Neural cell (in vitro differentiated cells): ENCODE measurements around the gene OR5B21. TPM values are rescaled to one million over a fixed set of nuclear protein-coding genes. Genes with fewer than 3 reads are reported as not detected.

ENCODE experiments used
- H2AFZ ChIP-seq: fragments of 200-600, 300-800 bp; sonication (generic), shearing (Covaris generic); 2 replicates; pipeline ENCODE4 v1.6.0; 2014; ENCODE audit warnings: low read depth, mild to moderate bottlenecking, antibody characterized with exemption, low read length, moderate library complexity
- H3F3A ChIP-seq: fragments of 200-600 bp; shearing (Covaris generic); 2 replicates; pipeline ENCODE4 v1.6.1; 2016; ENCODE audit warnings: mild to moderate bottlenecking, moderate library complexity, mixed read lengths, antibody characterized with exemption, low read length; ENCODE audit not compliant: insufficient read depth, poor library complexity, severe bottlenecking
- H3K27ac ChIP-seq: fragments of 200-600, 300-800 bp; sonication (generic), shearing (Covaris generic); 2 replicates; pipeline ENCODE4 v1.5.1; 2014; ENCODE audit warnings: mild to moderate bottlenecking, low read length, moderate library complexity
- H3K27me3 ChIP-seq: fragments of 300-800, 200-600 bp; sonication (generic), shearing (Covaris generic); 2 replicates; pipeline ENCODE4 v1.6.0; 2014; ENCODE audit warnings: mild to moderate bottlenecking, low read depth, low read length, moderate library complexity; ENCODE audit not compliant: insufficient read depth
- H3K36me3 ChIP-seq: fragments of 300-800, 200-600 bp; sonication (generic), shearing (Covaris generic); 2 replicates; pipeline ENCODE4 v1.5.1; 2014; ENCODE audit warnings: mild to moderate bottlenecking, antibody characterized with exemption, low read length, moderate library complexity; ENCODE audit not compliant: insufficient read depth
- H3K4me2 ChIP-seq: fragments of 300-800, 200-600 bp; sonication (generic), shearing (Covaris generic); 2 replicates; pipeline ENCODE4 v1.6.0; 2014; ENCODE audit warnings: mild to moderate bottlenecking, low read length
- H3K4me3 ChIP-seq: fragments of 300-800, 200-600 bp; sonication (generic), shearing (Covaris generic); 2 replicates; pipeline ENCODE4 v1.5.1; 2014; ENCODE audit warnings: mild to moderate bottlenecking, low read length, moderate library complexity
- H3K79me2 ChIP-seq: fragments of 200-600 bp; shearing (Covaris generic); replicated peaks from 2 replicates; pipeline ENCODE4 v1.6.0; 2014; ENCODE audit warnings: mild to moderate bottlenecking, low read length, moderate library complexity; ENCODE audit not compliant: insufficient read depth
- H3K9ac ChIP-seq: fragments of 300-800, 200-600 bp; sonication (generic), shearing (Covaris generic); 2 replicates; pipeline ENCODE4 v1.6.1; 2016; ENCODE audit warnings: mild to moderate bottlenecking, low read length, mixed read lengths
- H3K9me2 ChIP-seq: fragments of 200-600 bp; shearing (Covaris generic); 2 replicates; pipeline ENCODE4 v1.6.1; 2016; ENCODE audit warnings: mild to moderate bottlenecking, low read length, mixed read lengths; ENCODE audit not compliant: insufficient read depth
- H3K9me3 ChIP-seq: fragments of 200-600, 300-800 bp; sonication (generic), shearing (Covaris generic); 2 replicates; pipeline ENCODE4 v1.6.1; 2016; ENCODE audit warnings: mild to moderate bottlenecking, mixed run types, low read length, moderate library complexity, mixed read lengths
- H4K20me1 ChIP-seq: fragments of 200-600 bp; shearing (Covaris generic); 2 replicates; pipeline ENCODE4 v1.6.1; 2016; ENCODE audit warnings: mild to moderate bottlenecking, mixed run types; ENCODE audit not compliant: insufficient read depth
- EP300 ChIP-seq: fragments of 450-650 bp; conservative IDR thresholded peaks from 2 replicates; pipeline ENCODE4 v1.6.1; 2014; ENCODE audit warnings: antibody characterized with exemption, mild to moderate bottlenecking, moderate library complexity; ENCODE audit not compliant: poor library complexity, severe bottlenecking
- EZH2 ChIP-seq: fragments of 200-600, 300-800 bp; shearing (Covaris generic), sonication (generic); IDR thresholded peaks from 2 replicates; pipeline ENCODE4 v1.6.1; 2014; ENCODE audit warnings: antibody characterized with exemption, low read length, borderline replicate concordance, mild to moderate bottlenecking; ENCODE audit not compliant: insufficient read depth, poor library complexity, severe bottlenecking
- MXI1 ChIP-seq: fragments of 450-650 bp; conservative IDR thresholded peaks from 2 replicates; pipeline ENCODE4 v1.6.1; 2014; ENCODE audit warnings: antibody characterized with exemption, mild to moderate bottlenecking; ENCODE audit not compliant: poor library complexity, severe bottlenecking
- POLR2AphosphoS5 ChIP-seq: IDR thresholded peaks from 2 replicates; pipeline ENCODE4 v1.6.1; 2012
- RAD21 ChIP-seq: fragments of 450-650 bp; conservative IDR thresholded peaks from 2 replicates; pipeline ENCODE4 v1.6.1; 2014; ENCODE audit warnings: antibody characterized with exemption, mild to moderate bottlenecking, moderate library complexity
- SMC3 ChIP-seq: fragments of 450-650 bp; conservative IDR thresholded peaks from 2 replicates; pipeline ENCODE4 v1.6.1; 2014; ENCODE audit warnings: antibody characterized with exemption, mild to moderate bottlenecking, moderate library complexity; ENCODE audit not compliant: poor library complexity
- TAF1 ChIP-seq: IDR thresholded peaks from 2 replicates; pipeline ENCODE4 v1.6.1; 2012; ENCODE audit warnings: low read depth
- polyA plus RNA-seq: library from polyadenylated mRNA; depleted of rRNA; stranded (reverse); fragments of >200 nt; gene quantifications from 2 replicates; pipeline ENCODE4 v1.2.3, GENCODE V29; 2014
- TF ChIP-seq, protein P1 (sequence below): fragments of 450-650 bp; IDR thresholded peaks from 2 replicates; pipeline ENCODE4 v1.5.1; 2014; ENCODE audit warnings: antibody characterized with exemption, mild to moderate bottlenecking, moderate library complexity; ENCODE audit not compliant: poor library complexity, severe bottlenecking
- TF ChIP-seq, protein P2 (sequence below): IDR thresholded peaks from 2 replicates; pipeline ENCODE4 v1.6.1; 2012; ENCODE audit warnings: borderline replicate concordance

The OR5B21 gene
- polyA plus RNA-seq, 1 donor from 2014 or later, result not detected

DNA sequence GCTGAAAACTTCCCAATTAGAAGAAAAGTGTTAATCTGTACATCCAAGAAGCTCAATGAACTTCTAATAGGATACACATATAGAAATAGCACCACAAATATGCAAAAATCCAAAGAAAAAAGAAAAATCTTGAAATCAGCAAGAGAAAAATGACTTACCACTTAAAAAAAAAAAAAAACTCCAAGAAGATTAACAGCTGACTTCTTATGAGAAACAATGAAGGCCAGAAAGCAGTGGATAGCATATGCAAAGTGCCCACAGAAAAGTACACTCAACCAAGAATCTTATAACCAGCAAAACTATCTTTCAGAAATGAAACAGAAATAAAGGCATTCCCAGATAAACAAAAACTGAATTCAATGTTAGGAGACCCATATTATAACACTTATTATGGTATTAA is 36.0 kb downstream of the OR5B21 start:
- Histone ChIP-seq H4K20me1 (no peaks in the 10 kb centered on the region), H3K27me3 (no peaks in the 10 kb centered on the region), H3K36me3 (no peaks in the 10 kb centered on the region), H3K4me3 (no peak overlapping the region), H3F3A (no peaks in the 10 kb centered on the region), H2AFZ (no peak overlapping the region), H3K9me3 (peaks cover 3% of the 10 kb centered on the region), H3K27ac (no peak overlapping the region), H3K9me2 (no peaks in the 10 kb centered on the region), H3K4me2 (no peak overlapping the region), H3K79me2 (no peaks in the 10 kb centered on the region), H3K9ac (no peak overlapping the region)
- TF ChIP-seq EZH2, result no peak
- TF ChIP-seq, protein P1, sequence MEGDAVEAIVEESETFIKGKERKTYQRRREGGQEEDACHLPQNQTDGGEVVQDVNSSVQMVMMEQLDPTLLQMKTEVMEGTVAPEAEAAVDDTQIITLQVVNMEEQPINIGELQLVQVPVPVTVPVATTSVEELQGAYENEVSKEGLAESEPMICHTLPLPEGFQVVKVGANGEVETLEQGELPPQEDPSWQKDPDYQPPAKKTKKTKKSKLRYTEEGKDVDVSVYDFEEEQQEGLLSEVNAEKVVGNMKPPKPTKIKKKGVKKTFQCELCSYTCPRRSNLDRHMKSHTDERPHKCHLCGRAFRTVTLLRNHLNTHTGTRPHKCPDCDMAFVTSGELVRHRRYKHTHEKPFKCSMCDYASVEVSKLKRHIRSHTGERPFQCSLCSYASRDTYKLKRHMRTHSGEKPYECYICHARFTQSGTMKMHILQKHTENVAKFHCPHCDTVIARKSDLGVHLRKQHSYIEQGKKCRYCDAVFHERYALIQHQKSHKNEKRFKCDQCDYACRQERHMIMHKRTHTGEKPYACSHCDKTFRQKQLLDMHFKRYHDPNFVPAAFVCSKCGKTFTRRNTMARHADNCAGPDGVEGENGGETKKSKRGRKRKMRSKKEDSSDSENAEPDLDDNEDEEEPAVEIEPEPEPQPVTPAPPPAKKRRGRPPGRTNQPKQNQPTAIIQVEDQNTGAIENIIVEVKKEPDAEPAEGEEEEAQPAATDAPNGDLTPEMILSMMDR, result no peak
- no peak for TF ChIP-seq MXI1
- TF ChIP-seq EP300, result no peak
- no peak for TF ChIP-seq TAF1
- TF ChIP-seq, protein P2, sequence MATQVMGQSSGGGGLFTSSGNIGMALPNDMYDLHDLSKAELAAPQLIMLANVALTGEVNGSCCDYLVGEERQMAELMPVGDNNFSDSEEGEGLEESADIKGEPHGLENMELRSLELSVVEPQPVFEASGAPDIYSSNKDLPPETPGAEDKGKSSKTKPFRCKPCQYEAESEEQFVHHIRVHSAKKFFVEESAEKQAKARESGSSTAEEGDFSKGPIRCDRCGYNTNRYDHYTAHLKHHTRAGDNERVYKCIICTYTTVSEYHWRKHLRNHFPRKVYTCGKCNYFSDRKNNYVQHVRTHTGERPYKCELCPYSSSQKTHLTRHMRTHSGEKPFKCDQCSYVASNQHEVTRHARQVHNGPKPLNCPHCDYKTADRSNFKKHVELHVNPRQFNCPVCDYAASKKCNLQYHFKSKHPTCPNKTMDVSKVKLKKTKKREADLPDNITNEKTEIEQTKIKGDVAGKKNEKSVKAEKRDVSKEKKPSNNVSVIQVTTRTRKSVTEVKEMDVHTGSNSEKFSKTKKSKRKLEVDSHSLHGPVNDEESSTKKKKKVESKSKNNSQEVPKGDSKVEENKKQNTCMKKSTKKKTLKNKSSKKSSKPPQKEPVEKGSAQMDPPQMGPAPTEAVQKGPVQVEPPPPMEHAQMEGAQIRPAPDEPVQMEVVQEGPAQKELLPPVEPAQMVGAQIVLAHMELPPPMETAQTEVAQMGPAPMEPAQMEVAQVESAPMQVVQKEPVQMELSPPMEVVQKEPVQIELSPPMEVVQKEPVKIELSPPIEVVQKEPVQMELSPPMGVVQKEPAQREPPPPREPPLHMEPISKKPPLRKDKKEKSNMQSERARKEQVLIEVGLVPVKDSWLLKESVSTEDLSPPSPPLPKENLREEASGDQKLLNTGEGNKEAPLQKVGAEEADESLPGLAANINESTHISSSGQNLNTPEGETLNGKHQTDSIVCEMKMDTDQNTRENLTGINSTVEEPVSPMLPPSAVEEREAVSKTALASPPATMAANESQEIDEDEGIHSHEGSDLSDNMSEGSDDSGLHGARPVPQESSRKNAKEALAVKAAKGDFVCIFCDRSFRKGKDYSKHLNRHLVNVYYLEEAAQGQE, result no peak
- no peak for TF ChIP-seq POLR2AphosphoS5
- TF ChIP-seq RAD21, result no peak
- TF ChIP-seq SMC3, result no peak

DNA sequence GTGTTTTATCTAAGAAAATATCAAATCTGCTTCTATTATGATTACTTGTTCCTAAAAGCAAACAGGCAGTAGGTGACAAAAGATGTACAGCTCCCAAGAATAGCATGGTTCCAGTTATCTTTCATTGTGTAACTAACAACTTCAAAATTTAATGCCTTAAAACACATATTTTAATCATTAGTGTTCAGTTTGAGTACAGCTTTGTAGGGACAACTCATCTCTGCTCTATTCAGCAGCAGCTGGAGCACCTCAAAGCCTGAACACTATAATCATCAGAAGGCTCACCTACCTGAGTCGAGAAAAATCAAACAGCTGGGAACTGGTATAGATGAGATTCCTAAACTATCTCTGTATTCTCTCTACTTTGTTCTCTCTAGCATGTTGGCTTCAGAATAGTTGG is 41.6 kb downstream of the OR5B21 start:
- no peak overlapping the region for H3K27ac ChIP-seq
- H3K9me2 ChIP-seq, result no peaks in the 10 kb centered on the region
- H3K4me3 ChIP-seq, result no peak overlapping the region
- TF ChIP-seq POLR2AphosphoS5 (no peak), SMC3 (no peak), EP300 (no peak), EZH2 (no peak), RAD21 (no peak), TAF1 (no peak), MXI1 (no peak)
- TF ChIP-seq, protein P1, result no peak
- TF ChIP-seq, protein P2, result no peak
- no peak overlapping the region for H2AFZ ChIP-seq
- no peaks in the 10 kb centered on the region for H3K27me3 ChIP-seq
- H3K79me2 ChIP-seq, result no peaks in the 10 kb centered on the region
- no peaks in the 10 kb centered on the region for H4K20me1 ChIP-seq
- peaks cover 3% of the 10 kb centered on the region for H3K9me3 ChIP-seq
- no peaks in the 10 kb centered on the region for H3F3A ChIP-seq
- H3K36me3 ChIP-seq, result no peaks in the 10 kb centered on the region
- H3K9ac ChIP-seq, result no peak overlapping the region
- no peak overlapping the region for H3K4me2 ChIP-seq
